HL-60 (cell line): ENCODE measurements around the gene MEF2B.

Source experiments
- POLR2AphosphoS5 ChIP-seq: IDR thresholded peaks from 2 replicates; pipeline ENCODE4 v1.6.1; 2012; ENCODE audit warnings: low read depth
- TF ChIP-seq, protein P1 (sequence below): IDR thresholded peaks from one replicate; pipeline ENCODE4 v1.5.1; 2011; ENCODE audit warnings: low read length, control low read depth, inconsistent platforms; ENCODE audit not compliant: insufficient read depth
- TF ChIP-seq, protein P2 (sequence below): IDR thresholded peaks from 2 replicates; pipeline ENCODE4 v1.6.1; 2012; ENCODE audit warnings: low read depth; ENCODE audit not compliant: insufficient replicate concordance

DNA sequence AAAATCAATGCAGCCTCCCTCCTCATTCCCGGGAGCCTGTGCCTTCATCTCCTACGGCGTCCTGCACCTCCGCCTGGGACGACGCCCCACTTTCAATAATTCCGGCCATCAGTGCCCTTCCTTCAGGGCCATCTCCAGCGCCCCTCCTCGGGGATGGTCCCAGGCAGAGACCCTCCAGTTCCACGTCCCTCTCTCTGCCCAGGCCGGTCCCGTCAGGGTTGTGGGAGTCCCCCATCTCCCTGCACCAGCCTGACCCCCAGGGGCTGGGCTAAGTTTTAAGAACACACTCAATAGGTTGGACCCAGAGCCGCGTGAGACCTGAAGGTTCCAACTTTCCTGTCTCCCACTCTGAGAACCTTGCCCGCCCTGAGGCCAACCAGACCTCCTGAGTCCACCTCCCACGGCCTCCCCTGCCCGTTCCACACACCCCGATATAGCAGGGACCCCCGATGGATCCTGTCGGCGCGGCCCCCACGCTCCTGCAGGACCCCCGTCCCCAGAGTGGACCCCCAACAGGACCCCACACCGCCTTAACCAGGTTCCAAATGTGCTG, 32.4 kb downstream of the MEF2B start:
- no peak for TF ChIP-seq POLR2AphosphoS5
- TF ChIP-seq, protein P1, sequence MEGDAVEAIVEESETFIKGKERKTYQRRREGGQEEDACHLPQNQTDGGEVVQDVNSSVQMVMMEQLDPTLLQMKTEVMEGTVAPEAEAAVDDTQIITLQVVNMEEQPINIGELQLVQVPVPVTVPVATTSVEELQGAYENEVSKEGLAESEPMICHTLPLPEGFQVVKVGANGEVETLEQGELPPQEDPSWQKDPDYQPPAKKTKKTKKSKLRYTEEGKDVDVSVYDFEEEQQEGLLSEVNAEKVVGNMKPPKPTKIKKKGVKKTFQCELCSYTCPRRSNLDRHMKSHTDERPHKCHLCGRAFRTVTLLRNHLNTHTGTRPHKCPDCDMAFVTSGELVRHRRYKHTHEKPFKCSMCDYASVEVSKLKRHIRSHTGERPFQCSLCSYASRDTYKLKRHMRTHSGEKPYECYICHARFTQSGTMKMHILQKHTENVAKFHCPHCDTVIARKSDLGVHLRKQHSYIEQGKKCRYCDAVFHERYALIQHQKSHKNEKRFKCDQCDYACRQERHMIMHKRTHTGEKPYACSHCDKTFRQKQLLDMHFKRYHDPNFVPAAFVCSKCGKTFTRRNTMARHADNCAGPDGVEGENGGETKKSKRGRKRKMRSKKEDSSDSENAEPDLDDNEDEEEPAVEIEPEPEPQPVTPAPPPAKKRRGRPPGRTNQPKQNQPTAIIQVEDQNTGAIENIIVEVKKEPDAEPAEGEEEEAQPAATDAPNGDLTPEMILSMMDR: no peak
- TF ChIP-seq, protein P2, sequence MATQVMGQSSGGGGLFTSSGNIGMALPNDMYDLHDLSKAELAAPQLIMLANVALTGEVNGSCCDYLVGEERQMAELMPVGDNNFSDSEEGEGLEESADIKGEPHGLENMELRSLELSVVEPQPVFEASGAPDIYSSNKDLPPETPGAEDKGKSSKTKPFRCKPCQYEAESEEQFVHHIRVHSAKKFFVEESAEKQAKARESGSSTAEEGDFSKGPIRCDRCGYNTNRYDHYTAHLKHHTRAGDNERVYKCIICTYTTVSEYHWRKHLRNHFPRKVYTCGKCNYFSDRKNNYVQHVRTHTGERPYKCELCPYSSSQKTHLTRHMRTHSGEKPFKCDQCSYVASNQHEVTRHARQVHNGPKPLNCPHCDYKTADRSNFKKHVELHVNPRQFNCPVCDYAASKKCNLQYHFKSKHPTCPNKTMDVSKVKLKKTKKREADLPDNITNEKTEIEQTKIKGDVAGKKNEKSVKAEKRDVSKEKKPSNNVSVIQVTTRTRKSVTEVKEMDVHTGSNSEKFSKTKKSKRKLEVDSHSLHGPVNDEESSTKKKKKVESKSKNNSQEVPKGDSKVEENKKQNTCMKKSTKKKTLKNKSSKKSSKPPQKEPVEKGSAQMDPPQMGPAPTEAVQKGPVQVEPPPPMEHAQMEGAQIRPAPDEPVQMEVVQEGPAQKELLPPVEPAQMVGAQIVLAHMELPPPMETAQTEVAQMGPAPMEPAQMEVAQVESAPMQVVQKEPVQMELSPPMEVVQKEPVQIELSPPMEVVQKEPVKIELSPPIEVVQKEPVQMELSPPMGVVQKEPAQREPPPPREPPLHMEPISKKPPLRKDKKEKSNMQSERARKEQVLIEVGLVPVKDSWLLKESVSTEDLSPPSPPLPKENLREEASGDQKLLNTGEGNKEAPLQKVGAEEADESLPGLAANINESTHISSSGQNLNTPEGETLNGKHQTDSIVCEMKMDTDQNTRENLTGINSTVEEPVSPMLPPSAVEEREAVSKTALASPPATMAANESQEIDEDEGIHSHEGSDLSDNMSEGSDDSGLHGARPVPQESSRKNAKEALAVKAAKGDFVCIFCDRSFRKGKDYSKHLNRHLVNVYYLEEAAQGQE: no peak
